Skin epidermis (tissue), 12 donors: ENCODE results near the gene ARHGAP28.

Source experiments
- H3K27ac ChIP-seq, 21 experiments: fragments of 200-600 bp; sonication (generic) in 11 of 21; one replicate each; pipeline ENCODE4 v1.5.0; 2020; ENCODE audit warnings: mild to moderate bottlenecking in 3 of 21, inconsistent platforms in 2 of 21, moderate library complexity in 2 of 21
- H3K4me3 ChIP-seq, 7 experiments: fragments of 200-600 bp; sonication (generic) in 2 of 7; one replicate each; pipeline ENCODE4 v1.5.0; 2020; ENCODE audit warnings: inconsistent platforms in 2 of 7, mild to moderate bottlenecking in 2 of 7, moderate library complexity in 1 of 7

ARHGAP28 gene

DNA sequence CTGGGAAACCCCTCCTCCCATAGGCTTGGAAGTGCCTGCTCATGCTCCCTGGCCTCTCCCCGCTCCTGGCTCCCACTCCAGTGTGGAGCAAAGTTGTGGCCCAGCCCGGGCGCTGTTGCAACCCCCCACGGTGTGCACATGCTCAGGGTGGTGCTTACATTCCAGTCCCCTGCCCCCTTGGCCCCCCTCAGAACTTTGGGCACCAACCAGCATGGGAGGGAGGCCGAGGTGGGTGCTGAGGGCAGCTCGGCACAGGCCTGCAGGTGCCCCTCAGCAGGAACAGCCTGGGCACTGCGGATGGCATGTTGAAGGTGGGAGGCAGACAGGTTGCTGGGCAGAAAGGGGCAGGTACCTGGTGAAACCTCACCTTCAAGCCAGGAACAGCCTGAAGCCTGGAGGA lies 125.3 kb downstream of the ARHGAP28 start:
- Histone ChIP-seq H3K27ac (no peak overlapping the region), H3K4me3 (no peak overlapping the region)

DNA sequence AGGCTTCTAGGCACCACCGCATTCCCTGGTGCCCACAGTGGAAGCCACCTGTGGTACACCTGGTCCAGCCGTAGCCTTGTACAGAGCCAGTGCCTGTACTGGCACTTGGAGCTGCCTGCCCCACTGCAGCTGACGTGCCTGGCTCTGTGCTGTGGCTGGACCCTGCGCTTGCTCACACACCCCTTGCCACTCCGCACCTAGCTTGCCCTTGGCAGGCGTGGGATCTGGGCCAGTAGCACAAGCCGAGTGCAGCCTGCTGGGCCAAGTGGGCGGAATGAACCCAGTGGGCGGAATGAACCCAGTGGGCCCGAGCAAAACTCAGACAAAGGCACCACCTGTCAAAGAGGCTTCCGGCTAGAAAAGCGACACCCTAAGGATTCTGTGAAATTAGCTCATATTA lies 126.3 kb downstream of the ARHGAP28 start:
- H3K27ac ChIP-seq, result no peak overlapping the region
- no peak overlapping the region for H3K4me3 ChIP-seq

DNA sequence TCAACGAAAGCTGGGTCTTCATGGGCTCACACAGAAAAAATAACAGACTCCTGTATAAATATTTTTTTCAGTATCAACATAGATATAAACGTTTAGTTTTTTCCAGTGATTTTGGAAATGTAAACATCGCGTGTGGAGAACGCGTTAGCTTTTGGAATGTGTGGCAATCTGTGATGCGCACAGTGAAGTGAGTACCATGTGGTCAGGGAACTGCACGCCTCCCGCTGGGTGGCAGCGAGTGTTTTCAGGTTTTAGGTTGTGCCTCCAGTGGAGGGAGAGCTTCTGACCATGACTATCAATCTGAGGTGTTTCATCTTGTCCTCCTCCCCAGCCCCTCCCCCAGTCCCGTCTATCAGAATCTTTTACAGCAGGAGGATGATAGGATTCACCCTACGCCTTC lies 127.8 kb downstream of the ARHGAP28 start:
- no peak overlapping the region for H3K4me3 ChIP-seq
- H3K27ac ChIP-seq, result no peak overlapping the region

DNA sequence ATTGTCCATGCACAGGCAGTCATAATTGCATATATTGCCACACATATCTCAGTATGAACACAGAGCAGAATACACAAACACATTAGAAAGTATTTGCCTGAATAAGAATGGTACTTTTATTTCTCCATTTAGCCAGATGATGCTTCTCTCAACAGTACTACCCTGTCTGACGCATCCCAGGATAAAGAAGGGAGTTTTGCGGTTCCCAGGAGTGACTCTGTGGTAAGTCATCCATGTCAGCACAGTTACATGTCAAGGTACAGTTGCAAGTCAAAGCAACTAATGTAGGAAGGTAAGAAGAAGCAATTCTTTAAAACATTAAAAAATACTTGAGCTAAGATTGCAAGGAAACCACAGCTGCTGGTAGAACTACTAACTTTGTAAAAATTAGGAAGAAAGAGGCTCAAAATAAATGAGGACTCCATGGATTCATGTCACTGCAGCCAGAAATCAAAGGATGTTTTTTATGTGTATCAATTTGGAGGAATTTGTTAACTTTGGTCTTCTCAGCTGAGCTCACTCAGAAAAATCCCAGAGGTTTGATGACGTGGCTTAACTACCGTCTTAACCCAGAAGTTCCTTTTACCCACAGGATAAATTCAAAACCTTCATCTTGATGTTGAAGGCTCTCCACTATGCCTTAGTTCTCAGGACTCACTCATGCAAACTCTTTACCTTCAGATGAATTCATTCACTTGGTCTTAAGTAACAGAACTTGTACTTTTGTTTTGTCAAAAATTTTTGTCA lies 130.3 kb downstream of the ARHGAP28 start:
- H3K27ac ChIP-seq, result no peak overlapping the region

GRCh38 chr18:6860804-6861448 lies 131.4 kb downstream of the ARHGAP28 start:
- Histone ChIP-seq H3K4me3 (no peak overlapping the region), H3K27ac (no peak overlapping the region)

More for the DNA sequence above, 130.3 kb downstream of the ARHGAP28 start:
- no peak overlapping the region for H3K4me3 ChIP-seq

DNA sequence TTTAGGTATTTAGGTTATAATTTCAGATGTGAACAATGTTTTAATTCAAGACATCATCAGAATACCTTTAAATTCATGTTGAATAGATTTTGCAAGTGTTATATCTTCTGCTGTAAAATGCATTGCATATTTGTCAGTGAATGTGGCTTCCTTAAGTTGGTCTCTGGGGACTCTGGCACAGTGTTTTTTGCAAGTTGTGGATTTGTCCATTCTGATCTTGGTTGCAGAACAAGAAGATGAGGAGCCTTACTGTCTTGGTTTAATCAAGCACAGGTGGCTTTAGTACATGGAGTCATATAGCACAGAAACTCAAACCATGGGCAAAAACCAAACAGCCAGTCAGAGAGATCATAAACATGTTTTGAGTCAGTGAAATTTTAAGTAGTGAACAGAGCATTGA lies 135.7 kb downstream of the ARHGAP28 start:
- Histone ChIP-seq H3K27ac (no peak overlapping the region), H3K4me3 (no peak overlapping the region)

DNA sequence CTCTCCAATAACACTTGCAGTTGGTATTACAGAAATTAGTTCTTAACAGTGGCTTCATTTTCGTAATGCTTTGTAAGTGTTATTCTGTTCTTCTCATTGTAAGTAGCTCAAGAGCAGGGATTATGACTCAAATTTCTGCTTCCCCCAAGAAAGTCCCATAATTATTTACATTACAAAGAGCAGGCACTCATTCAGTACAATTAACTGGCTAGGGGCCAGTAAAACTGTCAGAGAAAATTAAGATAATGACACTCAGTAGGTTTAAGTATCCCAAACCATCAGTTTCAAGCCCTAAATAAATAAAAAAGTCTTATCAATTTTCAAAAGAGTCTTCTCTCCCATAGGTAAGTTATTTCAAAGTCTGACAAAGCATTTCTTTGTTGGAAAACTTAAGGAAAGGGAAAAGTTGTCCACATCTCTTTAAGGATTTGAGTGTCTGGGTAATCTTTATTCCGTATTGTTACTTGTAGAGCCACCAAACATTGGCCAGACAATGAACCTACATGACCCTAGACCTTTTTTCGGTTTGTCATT lies 137.1 kb downstream of the ARHGAP28 start:
- no peak overlapping the region for H3K4me3 ChIP-seq
- H3K27ac ChIP-seq, result no peak overlapping the region

GRCh38 chr18:6868033-6868432 lies 138.5 kb downstream of the ARHGAP28 start:
- no peak overlapping the region for H3K4me3 ChIP-seq
- no peak overlapping the region for H3K27ac ChIP-seq

DNA sequence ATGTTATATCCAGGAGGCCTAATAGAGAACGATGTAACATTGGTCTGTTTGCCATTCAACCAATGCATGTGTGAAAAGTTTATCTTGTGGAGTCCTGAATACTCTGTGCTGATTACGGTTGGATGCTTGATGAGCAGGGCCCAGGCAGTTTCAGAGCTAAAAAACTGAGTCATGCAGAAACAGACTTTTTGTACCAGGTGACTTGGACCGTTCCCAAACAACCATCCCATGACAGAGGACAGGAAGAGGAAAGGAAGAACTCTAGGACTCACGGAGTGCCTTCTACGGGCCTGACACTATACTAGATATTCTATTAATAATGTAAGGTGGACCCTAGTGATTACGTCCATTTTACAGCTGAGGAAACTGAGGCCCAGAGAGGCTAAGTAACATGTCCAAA lies 142.1 kb downstream of the ARHGAP28 start:
- Histone ChIP-seq H3K4me3 (no peak overlapping the region), H3K27ac (no peak overlapping the region)

DNA sequence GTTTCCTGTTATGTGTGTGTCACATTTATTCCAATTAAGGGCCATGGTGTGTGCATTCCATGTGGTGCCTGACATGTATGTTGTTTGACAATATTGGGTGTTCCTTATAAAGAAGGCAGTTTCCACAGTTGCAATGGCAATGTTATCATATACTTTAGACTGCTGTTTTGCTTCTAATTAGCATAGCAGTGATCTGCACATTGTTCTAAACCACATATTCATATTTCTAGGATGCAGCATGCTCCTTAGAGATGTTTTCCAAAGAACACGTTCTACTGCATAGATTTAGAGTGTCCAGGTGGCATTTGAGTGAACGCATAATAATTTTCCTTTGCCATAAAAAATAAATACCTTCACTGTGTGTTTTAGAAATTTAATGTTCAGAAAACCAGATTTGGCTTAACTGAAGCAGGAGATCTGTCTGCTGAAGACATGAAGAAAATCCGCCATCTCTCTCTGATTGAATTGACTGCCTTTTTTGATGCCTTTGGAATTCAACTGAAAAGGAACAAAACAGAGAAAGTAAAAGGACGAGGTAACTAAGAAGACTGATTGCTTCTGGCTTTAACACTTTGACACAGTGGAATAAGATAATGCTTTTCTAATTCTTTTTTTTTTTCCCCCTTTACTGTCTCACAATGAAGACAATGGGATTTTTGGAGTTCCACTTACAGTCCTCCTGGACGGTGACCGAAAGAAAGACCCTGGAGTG lies 143.7 kb downstream of the ARHGAP28 start:
- no peak overlapping the region for H3K4me3 ChIP-seq
- H3K27ac ChIP-seq, result no peak overlapping the region

DNA sequence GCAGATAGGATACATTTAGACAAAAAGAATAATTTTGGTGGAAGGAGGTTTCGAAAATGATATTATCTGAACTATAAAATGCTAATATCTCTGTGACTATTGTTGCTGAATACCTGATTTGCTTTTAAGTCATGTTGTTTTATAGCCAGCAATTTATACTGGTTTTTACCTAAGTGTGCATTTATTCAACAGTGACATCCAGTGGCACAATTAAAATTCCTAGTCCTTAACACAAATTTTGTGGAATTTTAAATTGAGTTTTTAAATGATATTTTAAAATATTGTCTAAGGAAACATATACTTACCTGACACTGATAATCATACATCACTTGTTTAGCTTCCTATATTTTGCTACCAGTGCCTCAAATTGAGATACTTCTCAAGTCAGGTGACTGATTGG lies 144.8 kb downstream of the ARHGAP28 start:
- Histone ChIP-seq H3K4me3 (no peak overlapping the region), H3K27ac (no peak overlapping the region)

DNA sequence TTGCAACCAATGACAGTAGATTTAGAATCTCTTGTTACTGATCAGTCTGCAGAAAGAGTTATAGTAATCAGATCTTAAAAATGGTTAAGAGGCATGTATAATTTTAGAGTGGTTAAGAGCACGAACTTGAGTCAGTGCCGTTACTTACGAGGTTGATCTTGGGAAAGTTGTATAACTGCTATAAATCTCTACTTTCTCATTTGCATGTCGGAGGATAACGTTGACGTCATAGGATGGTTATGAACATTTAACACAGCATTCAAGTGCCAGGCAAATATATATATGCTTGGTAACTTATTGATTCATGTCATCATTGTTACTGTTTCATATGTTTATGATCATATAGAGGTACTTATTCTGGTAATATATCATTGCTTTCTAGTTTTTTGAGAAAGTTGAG lies 146.2 kb downstream of the ARHGAP28 start:
- no peak overlapping the region for H3K4me3 ChIP-seq
- H3K27ac ChIP-seq, result peak overlapping the region in 3 of 21 experiments; percentile 23 to 60 (median 47)

GRCh38 chr18:6876641-6877041 lies 147.1 kb downstream of the ARHGAP28 start:
- peak overlapping the region in 5 of 21 experiments; percentile 6 to 74 (median 10) for H3K27ac ChIP-seq
- H3K4me3 ChIP-seq, result no peak overlapping the region

DNA sequence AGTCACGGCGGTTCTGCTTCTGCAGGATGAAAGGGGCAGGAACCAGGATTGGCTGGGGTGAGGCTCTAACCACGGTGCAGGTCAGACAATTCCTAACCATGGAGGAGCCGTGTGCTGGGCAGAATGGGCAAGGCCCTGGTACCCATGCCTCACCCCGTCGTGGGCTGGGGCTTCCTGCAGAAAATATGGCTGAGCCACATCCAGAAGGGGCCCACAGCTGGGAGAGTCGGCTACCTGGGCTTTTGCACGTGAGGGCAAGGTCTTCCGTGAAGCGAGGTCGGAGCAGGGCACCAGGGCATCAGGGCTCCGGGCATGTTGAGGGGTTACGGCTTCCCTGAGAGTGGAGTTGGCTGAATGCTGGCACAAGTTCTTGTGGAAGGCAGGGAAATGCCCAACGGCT lies 147.8 kb downstream of the ARHGAP28 start:
- Histone ChIP-seq H3K27ac (peak overlapping the region in 8 of 21 experiments; percentile 6 to 76 (median 60)), H3K4me3 (no peak overlapping the region)

- Histone ChIP-seq H3K4me3 (no peak overlapping the region), H3K27ac (peak overlapping the region in 6 of 21 experiments; percentile 18 to 66 (median 50))
These were observed 149.2 kb downstream of the ARHGAP28 start for GRCh38 chr18:6878556-6879297.

- H3K27ac ChIP-seq, result peak overlapping the region in 5 of 21 experiments; percentile 11 to 66 (median 47)
These were observed 150.1 kb downstream of the ARHGAP28 start for GRCh38 chr18:6879508-6880195.

DNA sequence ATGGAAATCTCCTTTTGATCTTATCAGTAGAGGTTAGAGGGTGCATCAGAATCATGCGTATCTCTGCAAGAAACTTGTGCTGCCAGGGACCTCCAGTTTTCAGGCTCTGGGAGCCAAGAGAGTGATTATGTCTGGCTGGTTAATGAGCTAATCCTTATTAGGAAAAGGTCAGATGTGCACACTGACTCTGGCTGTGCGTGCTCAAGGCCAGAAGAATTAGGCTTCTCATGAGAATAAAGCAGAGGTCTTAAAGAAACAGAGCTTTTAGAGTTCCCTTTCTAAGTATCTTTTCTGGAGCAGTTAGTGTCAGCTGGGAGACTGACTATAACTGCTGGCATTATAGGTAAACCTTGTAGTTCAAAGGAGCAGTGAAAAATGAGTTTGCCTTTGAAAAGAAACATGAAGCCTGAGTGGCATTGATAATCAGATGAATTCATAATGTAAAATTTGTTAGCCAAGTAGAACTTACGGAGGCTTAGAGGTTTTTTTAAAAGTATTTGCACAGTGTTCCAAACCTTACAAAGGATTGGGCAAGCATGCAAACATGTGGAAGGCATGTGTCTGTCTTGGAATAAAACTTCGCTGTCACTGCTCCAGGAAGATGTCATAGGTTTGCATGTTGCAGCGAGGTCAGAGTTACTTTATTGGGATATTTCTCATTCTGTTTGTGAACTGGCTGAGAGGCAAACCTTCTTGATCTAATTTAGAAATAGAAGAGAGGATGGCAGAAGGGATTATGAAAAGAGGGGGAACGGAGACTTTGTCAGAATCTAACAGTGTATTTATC lies 151.7 kb downstream of the ARHGAP28 start:
- Histone ChIP-seq H3K27ac (peak overlapping the region in 6 of 21 experiments; percentile 11 to 66 (median 32)), H3K4me3 (no peak overlapping the region)

More at GRCh38 chr18:6879508-6880195, 150.1 kb downstream of the ARHGAP28 start:
- no peak overlapping the region for H3K4me3 ChIP-seq

DNA sequence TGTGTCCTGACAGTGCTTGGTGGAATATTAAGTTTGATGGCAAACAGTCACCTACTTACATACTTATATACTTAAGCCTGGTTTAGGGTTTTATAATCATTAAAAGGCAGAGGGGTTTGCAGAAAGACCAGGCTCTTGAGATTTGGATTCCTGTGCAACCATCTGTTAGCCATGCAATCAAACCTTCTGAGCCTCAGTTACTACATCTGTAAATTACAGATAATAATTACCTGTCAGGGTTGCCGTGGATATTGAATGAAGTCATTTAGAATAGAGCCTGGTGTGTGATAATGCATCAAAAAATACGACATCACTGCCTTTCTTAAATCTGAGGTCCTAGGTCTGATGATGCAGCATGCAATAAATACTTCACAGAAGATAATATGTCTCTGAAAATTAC lies 152.9 kb downstream of the ARHGAP28 start:
- Histone ChIP-seq H3K27ac (no peak overlapping the region), H3K4me3 (no peak overlapping the region)
